ENCODE data around the gene NQO2.

NQO2 gene

DNA sequence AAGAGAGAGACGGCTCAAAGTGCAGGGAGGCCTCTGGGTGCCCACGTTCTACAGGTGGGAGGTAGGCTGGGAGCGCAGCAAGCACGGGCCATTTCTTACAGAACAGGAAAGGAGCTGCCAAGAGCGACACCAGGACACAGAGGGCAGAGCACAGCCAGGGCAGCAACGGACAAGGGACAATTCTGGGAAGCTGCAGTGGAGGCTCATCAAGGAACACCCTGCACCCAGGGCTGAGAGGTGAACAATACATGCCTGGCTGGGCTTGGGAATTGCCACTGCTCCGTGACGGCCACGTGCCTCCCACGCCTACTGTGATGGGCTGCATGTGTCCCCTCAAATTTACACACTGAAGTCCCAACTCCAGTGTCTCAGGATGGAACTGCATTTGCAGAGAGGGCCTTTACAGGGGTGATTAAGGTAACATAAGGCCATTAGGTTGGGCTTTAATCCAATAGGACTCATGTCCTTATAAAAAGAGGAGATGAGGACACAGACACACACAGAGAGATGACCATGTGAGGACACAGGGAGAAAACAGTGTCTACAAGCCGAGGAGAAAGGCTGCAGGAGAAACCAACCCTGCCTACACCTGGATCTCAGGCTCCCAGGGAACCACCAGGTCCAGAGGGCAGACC, 41.9 kb upstream of the NQO2 start:
- FAIRE-seq (no peak), DNase-seq (ENCODE audit: insufficient read length, low spot score) (no peak)
- TF ChIP-seq CTCF (IDR thresholded peaks at IDR 0.05; ENCODE audit: insufficient read depth, missing control alignments) = no peak

GRCh38 chr6:2958331-2958711, 41.4 kb upstream of the NQO2 start:
- TF ChIP-seq CTCF (IDR thresholded peaks at IDR 0.05; ENCODE audit: insufficient read depth, missing control alignments) = no peak
- no peak for FAIRE-seq
- no peak for DNase-seq (ENCODE audit: insufficient read length, low spot score)

DNA sequence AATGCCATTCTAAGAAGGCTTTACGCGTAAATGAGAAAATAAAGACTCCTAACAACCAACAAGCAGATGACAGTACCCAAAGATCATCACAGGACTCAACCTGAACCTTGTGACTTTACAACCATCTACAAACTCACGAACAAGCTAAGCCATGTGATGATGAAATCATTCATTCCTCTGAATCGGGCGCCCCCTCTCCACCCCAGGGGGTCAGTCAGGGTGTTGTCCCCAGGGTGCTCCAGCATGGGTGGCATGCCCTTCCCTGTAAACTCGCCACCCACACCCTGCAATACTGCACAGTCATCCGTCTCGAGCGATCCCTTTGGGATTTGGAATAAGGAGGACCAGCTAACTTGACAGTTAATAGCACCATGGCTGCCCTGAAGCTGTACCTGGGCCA, 40.9 kb upstream of the NQO2 start:
- no peak for FAIRE-seq
- DNase-seq (ENCODE audit: insufficient read length, low spot score) = no peak
- TF ChIP-seq CTCF (IDR thresholded peaks at IDR 0.05; ENCODE audit: insufficient read depth, missing control alignments) = no peak

DNA sequence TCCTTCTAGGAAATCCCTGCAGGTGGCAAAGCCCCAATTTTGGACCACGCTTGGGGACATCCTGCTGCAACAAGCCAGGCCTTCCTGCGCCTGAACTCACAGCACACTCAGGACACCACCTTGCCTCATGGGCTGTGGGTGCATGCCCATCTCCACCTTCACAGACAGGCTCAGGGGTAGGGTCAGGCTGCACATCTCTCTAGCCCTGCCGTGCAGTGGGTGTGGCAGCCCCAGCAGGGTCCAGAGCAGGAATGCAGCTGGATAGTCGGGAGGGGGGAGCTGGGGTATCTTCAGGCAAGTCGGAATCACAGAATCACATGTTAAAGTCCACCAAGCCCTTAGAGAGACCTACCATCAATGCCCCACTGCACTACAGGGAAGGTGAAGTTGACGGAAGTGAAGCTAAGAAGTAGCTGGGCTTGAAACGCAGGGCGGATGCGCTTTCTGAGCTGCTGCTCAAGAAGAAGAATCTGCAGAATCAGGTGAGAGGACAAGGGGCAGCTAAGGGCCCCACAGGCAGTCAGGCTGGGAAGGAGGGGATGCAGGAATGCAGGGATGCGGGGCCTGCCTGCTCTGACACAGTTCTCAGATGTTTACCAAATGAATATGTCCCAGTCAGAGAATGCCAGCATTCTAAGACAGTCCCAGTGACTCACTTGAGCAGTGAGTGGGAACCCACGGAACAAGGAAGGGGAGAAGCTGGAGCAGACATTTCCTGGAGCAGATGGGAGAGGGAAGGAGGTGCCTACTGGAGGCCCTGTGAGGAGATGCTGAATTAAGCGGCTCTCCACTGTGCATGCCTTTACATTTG, 39.6 kb upstream of the NQO2 start:
- DNase-seq (ENCODE audit: insufficient read length, low spot score) (no peak), FAIRE-seq (no peak)
- no peak for TF ChIP-seq CTCF (IDR thresholded peaks at IDR 0.05; ENCODE audit: insufficient read depth, missing control alignments)

DNA sequence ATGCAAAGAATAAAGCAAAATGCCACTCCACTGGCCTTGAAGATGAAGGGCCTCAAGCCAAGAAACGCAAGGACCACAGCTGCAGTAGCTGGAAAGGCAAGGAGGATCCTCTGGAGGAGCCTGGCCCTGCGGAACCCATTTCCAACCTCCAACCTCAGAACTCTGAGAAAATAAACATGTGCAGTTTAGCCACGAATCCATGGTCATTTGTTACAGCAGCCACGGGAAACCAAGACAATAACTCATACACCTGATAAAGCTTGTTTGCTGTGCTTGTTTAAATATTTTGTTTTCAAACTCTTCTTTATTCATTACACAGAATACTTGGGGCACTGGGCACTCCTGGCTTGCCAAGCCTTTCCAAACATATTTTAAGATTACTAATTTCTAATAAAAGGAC, 38.8 kb upstream of the NQO2 start:
- FAIRE-seq (no peak), DNase-seq (ENCODE audit: insufficient read length, low spot score) (no peak)
- TF ChIP-seq CTCF (IDR thresholded peaks at IDR 0.05; ENCODE audit: insufficient read depth, missing control alignments) = no peak

DNA sequence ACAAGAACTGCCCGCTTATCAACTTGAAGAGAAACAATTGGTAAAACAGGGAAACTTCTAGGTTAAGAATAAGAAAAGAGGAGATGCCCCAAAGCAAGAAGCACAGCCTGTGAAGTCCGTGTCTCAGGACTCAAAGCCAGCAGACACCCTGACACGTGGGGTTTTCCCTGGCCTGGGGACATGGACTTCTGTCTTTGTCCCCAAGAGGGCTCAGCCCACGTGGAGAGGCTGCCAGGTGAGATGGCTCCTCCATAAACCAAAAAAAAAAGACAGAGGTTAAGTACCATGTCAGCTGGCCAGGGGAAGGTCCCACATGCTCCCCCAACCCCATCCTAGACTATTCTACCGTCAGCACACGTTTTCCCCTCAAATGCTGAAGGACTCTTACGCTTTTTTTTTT, 38.2 kb upstream of the NQO2 start:
- FAIRE-seq (no peak), DNase-seq (ENCODE audit: insufficient read length, low spot score) (no peak)
- TF ChIP-seq CTCF (IDR thresholded peaks at IDR 0.05; ENCODE audit: insufficient read depth, missing control alignments) = no peak

DNA sequence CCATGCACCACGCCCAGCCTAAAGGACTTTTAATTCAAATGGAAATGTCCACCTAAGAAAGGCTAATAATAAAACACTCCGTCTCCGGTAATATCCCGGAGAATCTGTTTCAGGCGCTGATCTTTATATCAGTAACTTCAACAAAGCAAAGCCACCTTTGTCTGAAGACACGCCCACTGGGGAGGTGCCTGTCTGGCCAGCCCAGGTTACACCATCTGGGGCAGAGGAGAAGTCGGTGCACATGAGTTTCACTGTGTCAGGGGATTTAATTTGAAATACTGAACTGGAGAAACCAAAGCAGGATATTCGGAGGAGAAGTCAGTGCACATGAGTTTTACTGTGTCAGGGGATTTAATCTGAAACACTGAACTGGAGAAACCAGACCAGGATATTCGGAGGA, 37.7 kb upstream of the NQO2 start:
- TF ChIP-seq CTCF (IDR thresholded peaks at IDR 0.05; ENCODE audit: insufficient read depth, missing control alignments) = no peak
- no peak for DNase-seq (ENCODE audit: insufficient read length, low spot score)
- FAIRE-seq = no peak
